HG03342 (cell line): ENCODE data around the gene METTL24.

Experiments used
- ATAC-seq: cut with Tn5 transposase; IDR thresholded peaks from one replicate; pipeline ENCODE4 v1.9.1; 2021; ENCODE audit warnings: mild to moderate bottlenecking, moderate library complexity; ENCODE audit not compliant: unreplicated experiment

The METTL24 gene

DNA sequence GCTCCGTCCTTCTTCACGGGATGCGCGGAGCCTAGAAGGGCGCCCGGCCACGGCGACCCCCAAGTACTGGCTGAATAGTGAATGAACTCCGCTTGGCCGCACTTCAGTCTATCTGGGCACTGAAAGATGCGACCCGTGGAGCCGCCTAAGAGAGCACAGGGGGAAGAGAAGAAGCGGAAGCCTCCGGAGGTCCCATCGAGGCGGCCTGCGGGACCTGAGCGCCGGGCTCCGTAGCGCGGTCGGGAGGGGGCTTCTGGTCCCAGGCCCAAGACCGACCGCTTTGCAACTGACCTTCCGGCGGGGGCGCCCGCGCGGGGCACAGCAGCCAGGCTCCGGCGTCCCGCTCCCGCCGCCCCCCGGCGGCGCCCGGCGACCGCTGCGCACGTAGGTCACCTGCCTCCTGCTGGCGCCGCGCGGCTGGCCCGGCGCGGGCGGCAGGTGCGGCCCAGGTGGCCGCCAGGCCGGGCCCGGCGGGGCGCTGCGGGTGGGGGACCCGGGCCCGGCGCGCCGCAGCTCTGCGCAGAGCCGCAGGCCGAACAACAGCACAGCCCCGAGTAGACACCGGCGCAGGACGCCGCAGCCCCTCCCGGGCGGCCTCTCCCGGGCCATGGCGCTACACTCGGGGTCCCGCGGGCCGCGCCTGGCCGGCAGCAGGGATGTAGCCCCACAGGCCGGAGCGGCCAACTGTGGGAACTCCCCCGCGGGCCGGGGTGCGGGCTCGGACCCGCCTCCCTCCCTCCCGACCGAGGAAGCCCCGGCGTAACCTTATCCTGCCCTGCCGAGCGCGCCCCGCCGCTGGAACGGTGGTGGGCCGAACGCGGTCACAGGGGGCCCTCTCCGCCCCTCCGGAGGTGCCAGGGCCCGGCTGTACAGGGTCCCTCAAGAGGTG lies at the start of gene METTL24:
Gene METTL24, minus strand, starts transcription at position 686 of the 889 bp plus-strand sequence. Its CDS starts 77 bp downstream, at position 609.
- no peak for ATAC-seq

DNA sequence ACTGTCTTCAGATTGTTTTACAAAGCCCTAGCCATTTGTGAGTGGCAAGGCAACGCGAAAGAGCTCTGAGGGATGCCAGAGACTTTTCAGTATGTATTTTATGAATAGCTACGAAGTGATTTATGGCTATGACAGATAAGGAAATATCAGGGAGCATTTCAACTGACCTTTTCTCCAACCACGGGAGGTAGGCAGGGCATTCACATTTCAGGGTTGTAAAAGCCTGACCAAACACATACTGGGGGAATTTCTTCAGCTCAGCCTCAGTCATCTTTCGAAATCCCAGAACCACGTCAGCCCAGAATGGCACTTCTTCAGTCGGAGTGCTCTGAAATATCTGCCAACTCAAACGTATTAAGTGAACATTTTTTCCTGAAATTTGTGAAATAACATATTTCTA lies 46.5 kb upstream of the METTL24 start:
- ATAC-seq: no peak

DNA sequence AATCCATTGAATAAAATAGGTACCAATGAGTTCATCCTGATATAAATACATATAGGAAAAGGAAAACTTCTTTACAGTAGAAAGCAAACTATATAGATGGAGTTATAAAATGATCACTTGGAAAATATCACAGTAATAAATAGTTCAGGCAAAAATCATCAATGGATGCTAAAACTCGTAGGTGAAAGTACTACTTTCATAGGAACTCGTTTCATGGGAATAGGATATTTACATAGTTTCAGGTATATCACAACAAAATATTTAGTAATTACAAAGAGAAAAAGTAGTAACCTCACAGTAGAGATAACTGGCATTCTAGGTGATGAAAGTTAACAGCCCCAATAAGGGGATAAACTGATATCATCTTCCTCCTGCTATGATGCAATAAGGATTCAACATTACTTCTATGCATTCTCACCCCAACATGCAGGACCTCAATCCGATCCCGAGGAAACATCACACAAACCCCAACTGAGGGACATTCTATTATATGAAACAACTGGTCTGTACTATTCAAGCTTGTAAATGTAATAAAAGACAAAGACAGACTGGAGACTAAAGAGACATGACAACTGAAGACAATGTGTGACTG lies 43.5 kb upstream of the METTL24 start:
- no peak for ATAC-seq

GRCh38 chr6:110400208-110400607 lies 42.1 kb upstream of the METTL24 start:
- no peak for ATAC-seq

GRCh38 chr6:110399219-110400071 lies 41.3 kb upstream of the METTL24 start:
- ATAC-seq: no peak

DNA sequence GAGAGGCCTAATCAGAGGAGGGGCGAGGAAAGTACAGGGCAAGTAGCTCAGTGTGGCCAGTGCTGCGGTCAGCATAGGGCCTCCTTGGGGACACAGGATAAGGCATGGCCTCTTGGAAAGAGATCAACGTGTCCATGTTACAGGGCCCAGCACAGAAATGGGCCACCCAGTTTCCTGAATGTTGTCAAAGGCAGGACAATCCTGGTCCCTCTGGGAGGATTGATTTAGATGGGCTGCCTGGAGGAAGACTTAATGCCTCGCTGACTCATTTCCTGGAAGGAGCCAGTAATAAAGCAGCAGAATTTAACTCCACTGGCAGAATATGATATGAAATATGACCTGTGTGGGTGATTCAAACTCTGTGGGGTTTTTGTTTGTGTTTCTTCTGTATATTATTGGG lies 40.6 kb upstream of the METTL24 start:
- ATAC-seq: no peak

GRCh38 chr6:110395221-110395620 lies 37.1 kb upstream of the METTL24 start:
- ATAC-seq: no peak

GRCh38 chr6:110394409-110394808 lies 36.3 kb upstream of the METTL24 start:
- no peak for ATAC-seq

GRCh38 chr6:110392727-110393126 lies 34.6 kb upstream of the METTL24 start:
- ATAC-seq: no peak

DNA sequence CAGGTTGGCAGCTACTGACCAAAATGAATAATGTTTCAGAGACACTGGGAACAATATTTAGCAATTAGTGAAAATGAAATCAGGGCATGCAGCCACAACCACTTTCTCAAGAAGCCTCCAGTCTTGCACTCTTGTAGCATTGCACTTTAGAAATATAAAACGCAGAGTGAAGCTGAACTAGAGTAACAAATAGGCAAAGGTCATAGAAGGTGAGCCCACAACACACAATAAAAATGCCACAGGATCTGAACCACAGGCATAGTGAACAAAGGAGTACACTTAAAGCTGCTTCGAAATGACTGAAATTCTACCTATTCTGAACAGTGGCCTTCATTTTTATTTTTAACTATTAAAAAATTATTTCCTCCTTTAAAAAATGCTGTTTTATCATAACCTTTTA lies 32.3 kb upstream of the METTL24 start:
- ATAC-seq: no peak

DNA sequence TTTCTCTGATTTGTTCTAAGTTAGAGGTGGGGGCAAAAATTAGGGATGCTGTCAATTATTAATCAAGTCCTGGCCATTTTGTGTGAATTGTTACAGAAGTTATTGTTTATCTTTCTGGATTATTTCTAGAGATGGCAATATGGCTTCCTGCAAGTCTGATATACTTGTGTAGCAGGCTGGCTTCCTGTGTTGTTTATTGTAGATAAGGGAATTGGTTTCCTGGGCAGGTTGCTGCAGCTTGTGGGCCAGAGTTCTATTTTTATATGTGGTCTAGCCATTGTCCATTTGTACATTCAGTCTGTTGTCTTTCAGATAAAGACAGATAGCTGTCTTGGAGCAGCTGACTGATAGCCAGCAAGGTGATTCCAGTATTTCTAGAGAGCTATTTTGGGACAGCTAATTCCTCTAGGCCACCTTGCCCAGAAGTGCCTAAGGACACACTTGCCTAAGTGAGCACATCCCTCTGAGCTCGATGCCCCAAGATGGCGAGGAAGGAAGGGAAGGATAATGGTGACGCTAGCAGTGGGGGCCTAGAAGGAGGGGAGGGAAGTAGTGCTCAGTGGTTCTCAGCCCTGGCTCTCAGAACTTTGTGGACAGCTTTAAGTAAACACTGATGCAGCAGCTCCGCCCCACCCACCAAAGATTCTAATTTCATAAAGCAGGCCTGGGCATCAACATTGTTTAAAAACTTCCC lies 31.7 kb upstream of the METTL24 start:
- ATAC-seq: no peak

DNA sequence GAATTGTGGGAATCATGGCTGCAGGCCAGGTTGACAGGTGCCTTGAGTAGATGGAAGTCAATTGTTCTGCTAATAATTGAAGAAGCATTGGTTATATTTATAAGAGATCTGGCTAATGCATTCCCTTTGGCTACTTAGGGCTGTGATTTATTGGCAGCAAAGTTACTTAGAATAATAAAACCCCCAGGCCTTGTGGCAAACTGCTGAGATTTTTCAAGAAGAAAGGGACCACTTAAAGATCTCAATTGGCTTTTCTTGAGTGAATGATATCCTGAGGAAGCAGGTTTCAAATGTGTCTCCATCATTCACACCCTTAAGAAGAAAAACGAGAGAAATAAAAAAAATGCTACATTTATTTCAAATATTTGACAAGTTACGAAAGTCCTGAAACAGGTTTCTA lies 29.8 kb upstream of the METTL24 start:
- ATAC-seq: no peak

DNA sequence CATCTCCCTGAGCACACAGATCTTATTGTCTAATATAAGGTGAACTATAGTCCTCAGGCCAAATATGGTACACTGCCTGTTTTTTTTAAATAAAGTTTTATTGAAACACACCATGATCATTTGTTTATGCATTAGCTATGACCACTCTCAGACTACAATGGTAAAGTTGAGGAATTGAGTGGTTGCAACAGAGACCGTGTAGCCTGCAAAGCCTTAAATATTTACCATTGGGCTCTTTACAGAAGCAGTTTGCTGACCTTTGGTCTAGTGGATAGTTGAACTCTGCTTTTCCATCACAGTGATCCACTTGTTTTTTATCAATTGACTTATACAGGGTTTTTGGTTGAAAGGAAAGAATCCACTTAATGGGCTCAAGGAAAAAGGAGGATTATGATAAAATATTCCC lies 27.3 kb upstream of the METTL24 start:
- no peak for ATAC-seq

- no peak for ATAC-seq
Measured at GRCh38 chr6:110378552-110378951, 20.4 kb upstream of the METTL24 start.

DNA sequence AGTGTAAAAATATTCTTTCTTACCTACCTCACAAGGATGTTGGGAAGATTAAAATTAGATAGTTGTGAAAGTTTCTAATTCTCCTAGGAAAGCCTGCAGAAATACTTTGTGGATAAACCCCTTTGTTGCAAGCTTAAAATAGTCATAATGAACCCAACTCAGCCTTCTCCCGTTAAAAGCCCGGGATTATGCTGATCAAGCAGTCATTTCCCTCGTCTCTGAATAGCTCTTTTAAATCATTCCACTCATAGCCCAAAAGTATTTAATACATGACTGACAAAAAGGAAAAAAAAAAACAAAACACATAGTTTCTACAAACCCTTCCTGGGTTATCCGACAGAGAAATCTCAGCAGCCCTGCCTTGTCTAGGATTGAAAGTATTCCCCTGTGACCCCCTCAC lies 10.9 kb upstream of the METTL24 start:
- no peak for ATAC-seq

- ATAC-seq: no peak
Measured at GRCh38 chr6:110368284-110368683, 10.1 kb upstream of the METTL24 start.

DNA sequence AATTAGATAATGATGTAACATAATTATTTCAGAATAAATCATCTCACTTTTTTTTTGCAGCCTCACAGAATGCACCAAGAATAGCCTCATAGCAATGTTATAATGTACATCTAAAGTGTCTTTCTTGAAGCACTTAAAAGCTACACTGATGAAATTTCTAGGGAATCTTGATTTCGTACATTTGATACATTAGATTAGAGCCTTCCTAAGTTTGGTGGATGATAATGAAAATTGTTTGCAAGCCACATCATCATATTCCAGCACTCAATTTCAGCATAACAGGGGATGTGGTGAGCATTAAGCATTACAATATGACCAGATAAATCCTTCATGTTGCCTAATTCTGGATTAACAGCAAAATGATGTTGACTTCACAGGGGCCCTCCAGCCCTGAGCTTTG lies 9.7 kb upstream of the METTL24 start:
- no peak for ATAC-seq

- no peak for ATAC-seq
Measured at GRCh38 chr6:110366975-110367374, 8.8 kb upstream of the METTL24 start.

DNA sequence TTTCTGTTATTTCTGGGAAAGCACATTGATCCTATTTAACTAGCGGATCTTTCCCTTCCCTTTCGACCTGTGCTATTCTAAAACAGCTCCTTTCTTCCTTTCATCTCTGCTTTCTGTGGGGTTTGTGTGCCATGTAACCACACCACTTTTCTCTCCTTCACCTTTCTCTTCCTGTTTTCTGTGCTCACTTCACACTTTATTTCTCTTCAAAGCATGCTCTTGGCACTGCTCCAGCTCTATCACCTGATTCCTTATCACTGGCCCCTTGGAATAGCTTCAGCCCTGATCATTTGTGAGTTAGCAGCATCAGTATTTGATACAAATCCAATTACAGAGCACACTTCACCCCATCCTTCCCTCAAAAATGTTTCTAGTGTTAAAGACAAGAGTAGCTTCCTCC lies 8.1 kb upstream of the METTL24 start:
- no peak for ATAC-seq

GRCh38 chr6:110364364-110365105 lies 6.4 kb upstream of the METTL24 start:
- no peak for ATAC-seq
